ENCODE measurements around the gene MAGI1. TPM values are rescaled to one million over a fixed set of nuclear protein-coding genes. Genes with fewer than 3 reads are reported as not detected.
A peak's percentile ranks its signal among the peaks of the same experiment; 100 is the strongest.

The MAGI1 gene
- total RNA-seq, 2 donors from 2014 or later = 38.6 to 45.1 TPM

DNA sequence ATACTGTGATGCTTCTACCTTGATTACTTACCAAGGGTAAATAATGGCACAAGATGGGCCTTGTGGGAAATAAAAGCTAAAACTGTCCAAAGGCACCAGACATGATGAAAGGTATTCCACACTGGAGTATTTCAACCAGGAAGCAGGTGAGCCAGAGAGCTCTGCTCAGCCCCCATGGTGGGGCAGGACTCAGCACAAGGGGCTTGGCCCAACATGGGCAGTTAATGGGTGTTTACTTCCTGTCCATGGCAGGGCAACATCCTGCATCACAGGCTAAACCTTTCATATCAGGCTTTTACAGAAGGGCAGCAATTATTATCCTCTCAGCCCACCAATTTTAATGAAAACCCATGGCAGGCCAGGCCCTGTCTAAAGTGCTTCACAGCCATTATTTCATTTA, 38.2 kb downstream of the MAGI1 start:
- no peak overlapping the region for H3K9ac ChIP-seq (ENCODE audit: extremely low read depth, low read length, poor library complexity, severe bottlenecking)
- no peak overlapping the region for H3K4me3 Mint-ChIP-seq
- H3K27ac Mint-ChIP-seq = no peak overlapping the region
- peaks cover 5% of the 10 kb centered on the region for H3K36me3 Mint-ChIP-seq (ENCODE audit: low read depth)
- DNase-seq = no peak
- peaks cover 5% of the 10 kb centered on the region for H3K4me1 ChIP-seq (ENCODE audit: control insufficient read depth, insufficient read depth, low read length)
- no peak overlapping the region for H3K27ac ChIP-seq (ENCODE audit: low read depth, low read length)
- TF ChIP-seq, protein P1, sequence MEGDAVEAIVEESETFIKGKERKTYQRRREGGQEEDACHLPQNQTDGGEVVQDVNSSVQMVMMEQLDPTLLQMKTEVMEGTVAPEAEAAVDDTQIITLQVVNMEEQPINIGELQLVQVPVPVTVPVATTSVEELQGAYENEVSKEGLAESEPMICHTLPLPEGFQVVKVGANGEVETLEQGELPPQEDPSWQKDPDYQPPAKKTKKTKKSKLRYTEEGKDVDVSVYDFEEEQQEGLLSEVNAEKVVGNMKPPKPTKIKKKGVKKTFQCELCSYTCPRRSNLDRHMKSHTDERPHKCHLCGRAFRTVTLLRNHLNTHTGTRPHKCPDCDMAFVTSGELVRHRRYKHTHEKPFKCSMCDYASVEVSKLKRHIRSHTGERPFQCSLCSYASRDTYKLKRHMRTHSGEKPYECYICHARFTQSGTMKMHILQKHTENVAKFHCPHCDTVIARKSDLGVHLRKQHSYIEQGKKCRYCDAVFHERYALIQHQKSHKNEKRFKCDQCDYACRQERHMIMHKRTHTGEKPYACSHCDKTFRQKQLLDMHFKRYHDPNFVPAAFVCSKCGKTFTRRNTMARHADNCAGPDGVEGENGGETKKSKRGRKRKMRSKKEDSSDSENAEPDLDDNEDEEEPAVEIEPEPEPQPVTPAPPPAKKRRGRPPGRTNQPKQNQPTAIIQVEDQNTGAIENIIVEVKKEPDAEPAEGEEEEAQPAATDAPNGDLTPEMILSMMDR (conservative IDR thresholded peaks at IDR 0.05) = no peak
- H3K36me3 ChIP-seq (ENCODE audit: control insufficient read depth, insufficient read depth, low read length) = no peaks in the 10 kb centered on the region
- H3K27me3 ChIP-seq (ENCODE audit: control insufficient read depth, insufficient read depth, low read length, poor library complexity, severe bottlenecking) = no peaks in the 10 kb centered on the region
- no peaks in the 10 kb centered on the region for H3K9me3 Mint-ChIP-seq
- no peaks in the 10 kb centered on the region for H3K9me3 ChIP-seq (ENCODE audit: control insufficient read depth, low read length)
- no peaks in the 10 kb centered on the region for H3K27me3 Mint-ChIP-seq (ENCODE audit: insufficient read depth)
- H3K4me3 ChIP-seq (ENCODE audit: low read length) = no peak overlapping the region
- H3K4me1 Mint-ChIP-seq = peaks cover 24% of the 10 kb centered on the region

DNA sequence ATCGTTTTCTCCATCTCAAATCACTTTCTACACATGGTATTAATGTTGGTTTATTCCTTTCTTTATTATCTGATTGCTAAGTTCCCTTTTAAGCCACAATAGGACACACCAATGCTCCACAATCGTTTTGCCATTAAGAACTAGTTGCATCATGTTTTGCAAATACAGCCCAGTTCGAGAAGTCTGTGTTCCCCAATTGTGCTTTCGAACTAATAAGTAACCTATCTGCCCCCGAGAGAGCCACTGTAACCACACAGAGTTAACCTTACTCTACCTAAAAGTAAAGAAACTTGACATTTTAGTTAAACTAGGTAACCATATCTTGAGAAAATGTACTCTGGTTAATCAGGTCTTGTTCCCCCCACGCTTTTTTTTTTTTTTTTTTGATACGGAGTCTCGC, 39.1 kb downstream of the MAGI1 start:
- H3K27ac Mint-ChIP-seq = no peak overlapping the region
- Histone ChIP-seq H3K27ac (ENCODE audit: low read depth, low read length) (no peak overlapping the region), H3K4me3 (ENCODE audit: low read length) (no peak overlapping the region), H3K36me3 (ENCODE audit: control insufficient read depth, insufficient read depth, low read length) (peaks cover 4% of the 10 kb centered on the region), H3K27me3 (ENCODE audit: control insufficient read depth, insufficient read depth, low read length, poor library complexity, severe bottlenecking) (no peaks in the 10 kb centered on the region), H3K4me1 (ENCODE audit: control insufficient read depth, insufficient read depth, low read length) (peaks cover 5% of the 10 kb centered on the region), H3K9ac (ENCODE audit: extremely low read depth, low read length, poor library complexity, severe bottlenecking) (no peak overlapping the region), H3K9me3 (ENCODE audit: control insufficient read depth, low read length) (no peaks in the 10 kb centered on the region)
- no peak overlapping the region for H3K4me3 Mint-ChIP-seq
- no peaks in the 10 kb centered on the region for H3K27me3 Mint-ChIP-seq (ENCODE audit: insufficient read depth)
- H3K36me3 Mint-ChIP-seq (ENCODE audit: low read depth) = peaks cover 5% of the 10 kb centered on the region
- DNase-seq = no peak
- TF ChIP-seq, protein P1 (conservative IDR thresholded peaks at IDR 0.05) = no peak
- H3K9me3 Mint-ChIP-seq = no peaks in the 10 kb centered on the region
- 87 to 94% methylated on average over 3 to 8 of the region's 8 CpGs for WGBS, 2 experiments (ENCODE audit: insufficient coverage in 1 of 2, insufficient read length in 1 of 2)
- H3K4me1 Mint-ChIP-seq = peaks cover 31% of the 10 kb centered on the region

DNA sequence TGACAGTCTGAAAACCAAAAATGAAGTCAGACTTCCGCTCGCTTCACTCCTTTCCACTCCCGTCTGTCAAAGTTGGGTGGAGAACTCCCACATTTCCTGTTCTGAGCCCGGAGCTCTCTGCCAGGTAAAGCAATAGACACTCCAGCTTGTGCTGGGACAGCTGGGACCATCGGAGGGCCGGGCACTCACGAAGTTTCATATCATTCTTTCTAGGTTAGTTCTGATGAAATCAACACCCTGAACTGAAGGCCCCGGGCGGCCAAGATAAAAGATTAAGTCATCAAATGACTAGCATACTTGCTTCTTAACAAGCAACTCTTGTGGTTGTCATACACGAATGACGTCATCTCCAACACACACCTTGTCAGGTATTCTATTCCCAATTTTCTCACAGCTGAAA, 42.1 kb downstream of the MAGI1 start:
- WGBS, 2 experiments (ENCODE audit: insufficient coverage in 1 of 2, insufficient read length in 1 of 2) = 86 to 89% methylated on average over 11 of the region's 11 CpGs
- Histone ChIP-seq H3K4me1 (ENCODE audit: control insufficient read depth, insufficient read depth, low read length) (peaks cover 5% of the 10 kb centered on the region), H3K4me3 (ENCODE audit: low read length) (no peak overlapping the region), H3K36me3 (ENCODE audit: control insufficient read depth, insufficient read depth, low read length) (peaks cover 4% of the 10 kb centered on the region), H3K9me3 (ENCODE audit: control insufficient read depth, low read length) (no peaks in the 10 kb centered on the region), H3K27ac (ENCODE audit: low read depth, low read length) (no peak overlapping the region), H3K9ac (ENCODE audit: extremely low read depth, low read length, poor library complexity, severe bottlenecking) (no peak overlapping the region), H3K27me3 (ENCODE audit: control insufficient read depth, insufficient read depth, low read length, poor library complexity, severe bottlenecking) (no peaks in the 10 kb centered on the region)
- Mint-ChIP-seq H3K36me3 (ENCODE audit: low read depth) (peaks cover 3% of the 10 kb centered on the region), H3K4me3 (no peak overlapping the region), H3K27ac (no peak overlapping the region), H3K9me3 (no peaks in the 10 kb centered on the region), H3K4me1 (peaks cover 26% of the 10 kb centered on the region), H3K27me3 (ENCODE audit: insufficient read depth) (no peaks in the 10 kb centered on the region)
- peak; percentile 65 for DNase-seq
- TF ChIP-seq, protein P1 (conservative IDR thresholded peaks at IDR 0.05) = no peak
